OCI-LY3 (cell line): ENCODE measurements around the gene C9orf40.

Source experiments
- EZH2phosphoT487 ChIP-seq: fragments of 200-600 bp; shearing (Covaris generic); IDR thresholded peaks from 2 replicates; pipeline ENCODE4 v1.6.1; 2018; ENCODE audit warnings: antibody characterized with exemption, mixed run types, low read depth
- TF ChIP-seq, protein P1 (sequence below): fragments of 200-600, 300-600 bp; sonication (generic); IDR thresholded peaks from 2 replicates; pipeline ENCODE4 v1.5.1; 2014; ENCODE audit warnings: antibody characterized with exemption, low read length, low read depth

DNA sequence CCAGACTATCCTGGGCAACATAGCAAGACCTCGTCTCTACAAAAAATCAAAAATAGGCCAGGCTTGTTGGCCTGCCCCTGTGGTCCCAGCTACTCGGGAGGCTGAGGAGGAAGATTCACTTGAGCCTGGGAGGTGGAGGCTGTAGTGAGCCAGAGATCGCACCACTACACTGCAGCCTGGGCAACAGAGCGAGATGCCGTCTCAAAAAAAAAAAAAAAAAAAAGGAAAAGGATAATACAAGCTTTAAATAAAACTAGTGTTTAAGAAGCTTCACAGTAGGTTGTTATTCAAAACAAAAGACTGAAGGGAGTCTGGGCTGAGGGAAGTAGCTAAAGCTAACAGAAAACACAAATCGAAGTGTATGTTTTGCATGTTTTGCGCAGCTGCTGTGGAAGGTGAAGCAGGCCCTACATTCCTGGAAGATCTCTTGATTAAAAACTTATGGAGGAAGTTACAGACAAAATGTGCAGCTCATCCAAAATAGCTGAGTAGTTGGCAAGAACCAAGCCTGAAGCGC is 581 bp upstream of the C9orf40 start:
- TF ChIP-seq, protein P1, sequence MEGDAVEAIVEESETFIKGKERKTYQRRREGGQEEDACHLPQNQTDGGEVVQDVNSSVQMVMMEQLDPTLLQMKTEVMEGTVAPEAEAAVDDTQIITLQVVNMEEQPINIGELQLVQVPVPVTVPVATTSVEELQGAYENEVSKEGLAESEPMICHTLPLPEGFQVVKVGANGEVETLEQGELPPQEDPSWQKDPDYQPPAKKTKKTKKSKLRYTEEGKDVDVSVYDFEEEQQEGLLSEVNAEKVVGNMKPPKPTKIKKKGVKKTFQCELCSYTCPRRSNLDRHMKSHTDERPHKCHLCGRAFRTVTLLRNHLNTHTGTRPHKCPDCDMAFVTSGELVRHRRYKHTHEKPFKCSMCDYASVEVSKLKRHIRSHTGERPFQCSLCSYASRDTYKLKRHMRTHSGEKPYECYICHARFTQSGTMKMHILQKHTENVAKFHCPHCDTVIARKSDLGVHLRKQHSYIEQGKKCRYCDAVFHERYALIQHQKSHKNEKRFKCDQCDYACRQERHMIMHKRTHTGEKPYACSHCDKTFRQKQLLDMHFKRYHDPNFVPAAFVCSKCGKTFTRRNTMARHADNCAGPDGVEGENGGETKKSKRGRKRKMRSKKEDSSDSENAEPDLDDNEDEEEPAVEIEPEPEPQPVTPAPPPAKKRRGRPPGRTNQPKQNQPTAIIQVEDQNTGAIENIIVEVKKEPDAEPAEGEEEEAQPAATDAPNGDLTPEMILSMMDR = no peak
- TF ChIP-seq EZH2phosphoT487 = no peak
